ENCODE measurements around the gene TMEM205.

GRCh38 chr19:11304936-11305335 lies 41.1 kb downstream of the TMEM205 start:
- TF ChIP-seq CTCF (IDR thresholded peaks at IDR 0.05) (no peak), POLR2A (IDR thresholded peaks at IDR 0.05) (no peak)
